NCI-H526 treated with DMSO at 0.1 percent for 48 hours (cell line): ENCODE measurements around the gene RREB1.

Experiments
- DNase-seq: peaks from one replicate; lab custom pipeline; 2025; lab: John Stamatoyannopoulos, UW

Gene RREB1

DNA sequence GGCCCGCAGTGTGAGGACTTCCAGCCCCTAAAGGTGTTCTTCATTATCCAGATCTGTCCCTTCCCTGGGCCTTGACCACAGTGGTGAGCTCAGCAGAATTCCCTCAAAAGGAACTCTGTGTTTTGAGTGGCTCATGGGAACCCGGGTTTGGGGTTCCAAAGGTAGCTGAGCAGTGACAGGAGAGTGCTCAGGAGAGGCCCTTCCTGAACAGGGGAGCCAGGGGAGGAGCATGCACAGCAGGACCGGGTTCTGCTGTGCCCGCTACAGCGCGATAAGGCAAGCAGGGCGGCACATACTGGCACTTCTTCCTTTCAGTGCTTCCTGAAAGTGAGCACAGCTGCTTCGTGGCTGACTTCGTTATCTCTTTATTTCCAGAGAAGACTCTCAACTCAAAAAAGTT is 117.0 kb downstream of the RREB1 start:
- no peak for DNase-seq

GRCh38 chr6:7228662-7229375 is 121.1 kb downstream of the RREB1 start:
- DNase-seq, result no peak

GRCh38 chr6:7229376-7230326 is 121.9 kb downstream of the RREB1 start:
- no peak for DNase-seq

DNA sequence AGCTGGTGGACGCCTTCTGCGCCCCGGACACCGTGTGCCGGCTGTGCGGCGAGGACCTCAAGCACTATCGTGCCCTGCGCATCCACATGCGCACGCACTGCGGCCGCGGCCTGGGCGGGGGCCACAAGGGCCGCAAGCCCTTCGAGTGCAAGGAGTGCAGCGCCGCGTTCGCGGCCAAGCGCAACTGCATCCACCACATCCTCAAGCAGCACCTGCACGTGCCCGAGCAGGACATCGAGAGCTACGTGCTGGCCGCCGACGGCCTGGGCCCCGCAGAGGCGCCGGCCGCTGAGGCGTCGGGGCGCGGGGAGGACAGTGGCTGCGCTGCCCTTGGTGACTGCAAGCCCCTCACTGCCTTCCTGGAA is 122.5 kb downstream of the RREB1 start:
- no peak for DNase-seq

GRCh38 chr6:7230956-7231713 is 123.4 kb downstream of the RREB1 start:
- no peak for DNase-seq

GRCh38 chr6:7232351-7232750 is 124.6 kb downstream of the RREB1 start:
- no peak for DNase-seq

DNA sequence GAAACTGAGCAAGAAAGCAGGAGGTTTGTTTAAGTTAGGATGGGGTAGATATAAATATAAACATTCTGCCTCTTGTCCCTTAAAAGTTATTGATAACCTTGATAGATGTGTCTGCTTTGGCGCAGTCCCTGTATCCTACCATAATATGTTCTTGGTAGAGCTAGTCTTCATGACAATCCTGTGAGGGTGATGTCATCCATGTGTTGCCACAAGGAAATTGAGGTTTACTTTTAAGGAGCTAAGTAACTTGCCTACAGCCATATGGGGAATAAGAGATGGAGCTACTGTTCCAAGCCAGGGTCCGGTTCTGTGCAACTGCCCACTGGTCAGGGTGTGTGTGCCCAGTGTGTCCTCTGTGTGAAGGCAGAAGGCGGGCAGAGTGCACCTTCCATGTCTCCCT is 126.8 kb downstream of the RREB1 start:
- DNase-seq, result no peak

DNA sequence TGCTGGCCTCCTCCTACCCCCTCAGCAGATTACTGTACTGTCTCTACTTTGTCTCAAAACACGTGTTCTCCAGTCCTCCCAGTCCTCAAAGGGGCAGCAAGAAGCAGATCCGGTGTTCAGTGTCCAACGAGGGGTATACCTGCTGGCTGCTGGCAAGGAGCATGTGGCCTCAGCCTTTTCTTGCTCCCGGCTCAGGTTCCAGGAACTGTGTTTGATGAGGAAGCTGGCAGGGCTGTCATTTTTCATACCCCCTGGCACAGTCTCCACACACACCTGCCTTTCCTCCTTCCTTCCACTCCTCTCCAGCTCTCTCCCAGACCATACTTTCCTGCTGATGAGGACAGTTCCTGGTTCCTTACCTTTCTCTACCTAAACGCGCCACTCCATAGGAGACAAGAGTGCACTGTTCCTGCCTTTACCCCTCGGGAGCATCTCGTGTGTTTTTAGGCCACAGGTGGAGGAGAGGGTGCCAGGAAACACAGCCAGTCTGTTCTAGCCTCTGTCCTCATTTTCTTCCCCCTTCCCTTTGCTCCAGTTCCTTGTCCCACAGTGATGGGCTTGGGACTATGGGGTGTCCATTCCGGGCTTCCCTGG is 128.0 kb downstream of the RREB1 start:
- DNase-seq, result no peak

DNA sequence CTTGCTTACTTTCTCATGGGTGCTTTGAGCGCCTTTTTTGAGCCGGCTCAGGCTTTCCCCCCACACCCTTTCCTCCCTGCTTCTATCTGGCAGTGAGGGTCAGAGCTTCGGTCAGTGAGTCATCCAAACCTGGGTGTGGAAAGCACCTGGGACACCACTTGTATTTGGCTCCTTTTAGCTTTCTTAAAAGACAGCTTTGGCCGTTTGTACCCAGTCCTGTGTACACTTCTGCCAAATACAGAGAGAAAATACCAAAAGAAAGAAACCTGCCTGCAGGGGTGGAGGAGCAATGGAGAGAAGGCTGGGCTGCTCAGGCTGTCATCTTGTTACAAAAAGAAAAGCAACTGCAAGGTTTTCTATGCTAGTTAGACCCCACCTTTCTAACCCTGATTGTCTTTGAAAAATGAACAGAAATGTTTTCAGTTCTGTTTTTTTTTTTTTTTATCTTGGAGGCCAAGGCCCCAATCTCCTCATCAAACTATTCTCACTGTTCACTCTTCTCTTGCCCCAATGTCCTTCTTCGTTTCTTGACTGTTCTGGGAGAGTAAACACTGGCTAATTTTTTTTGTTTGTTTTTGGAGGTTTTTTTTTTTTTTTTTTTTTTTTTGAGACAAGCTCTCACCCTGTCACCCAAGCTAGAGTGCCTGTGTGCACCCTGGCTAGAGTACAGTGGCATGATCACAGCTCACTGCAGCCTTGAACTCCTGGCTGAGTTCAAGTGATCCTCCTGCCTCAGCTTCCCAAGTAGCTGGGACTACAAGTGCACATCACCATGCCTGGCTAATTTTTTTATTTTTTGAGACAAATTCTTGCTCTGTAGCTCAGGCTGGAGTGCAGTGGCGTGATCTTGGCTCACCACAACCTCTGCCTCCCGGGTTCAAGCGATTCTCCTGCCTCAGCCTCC is 128.8 kb downstream of the RREB1 start:
- no peak for DNase-seq

GRCh38 chr6:7237653-7238188 is 130.0 kb downstream of the RREB1 start:
- no peak for DNase-seq

- no peak for DNase-seq
Measured at GRCh38 chr6:7238526-7238899, 130.8 kb downstream of the RREB1 start.

DNA sequence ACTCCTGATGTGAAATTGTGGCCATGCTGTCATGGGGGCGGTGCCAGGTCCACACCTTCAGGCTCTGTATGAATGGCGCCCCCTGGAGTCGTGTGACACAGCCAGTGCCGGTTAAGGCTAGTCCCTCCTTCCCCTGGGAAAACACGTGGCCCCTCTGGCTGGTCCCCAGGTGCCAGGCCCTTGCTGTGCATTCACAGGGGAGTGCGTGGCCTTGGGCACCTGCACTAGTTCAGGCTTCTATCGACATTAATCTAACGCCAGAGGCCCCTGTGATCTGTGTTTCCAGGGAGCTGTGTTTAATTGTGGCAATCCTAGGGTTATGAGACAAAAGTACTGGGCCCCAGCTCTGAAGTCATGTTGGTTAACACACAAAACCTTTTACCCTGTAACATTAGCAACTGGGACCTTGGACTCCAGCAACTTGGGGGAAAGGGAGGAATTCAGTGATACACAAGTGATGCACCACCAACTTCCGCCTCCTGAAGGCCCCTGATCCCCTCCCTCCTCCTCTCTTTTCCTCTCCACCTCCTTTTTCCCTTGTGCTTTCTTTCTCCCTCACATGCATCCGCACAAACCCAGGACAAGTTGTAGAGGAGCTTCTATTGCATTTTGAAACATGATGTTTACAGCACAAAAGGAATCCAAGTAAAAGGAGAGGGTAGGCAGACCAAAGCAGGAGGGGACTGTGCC is 131.3 kb downstream of the RREB1 start:
- peak; percentile 87 for DNase-seq

DNA sequence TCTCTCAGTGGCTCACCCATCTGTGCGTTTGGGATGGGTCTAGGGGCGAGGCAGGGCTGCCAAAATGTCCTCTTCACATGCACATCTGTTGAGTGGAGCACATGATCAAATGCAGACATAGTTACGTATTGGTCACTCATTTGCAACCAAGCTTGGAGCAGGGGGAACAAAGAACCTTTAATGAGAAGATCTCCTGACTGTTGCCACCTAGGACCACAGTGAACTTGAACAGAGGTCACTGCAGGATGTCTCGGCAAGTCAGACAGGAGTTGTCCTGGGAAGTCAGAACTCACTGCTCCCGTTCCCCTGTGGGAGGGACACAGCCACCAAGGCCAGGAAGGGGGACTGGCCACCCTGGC is 131.8 kb downstream of the RREB1 start:
- no peak for DNase-seq

DNA sequence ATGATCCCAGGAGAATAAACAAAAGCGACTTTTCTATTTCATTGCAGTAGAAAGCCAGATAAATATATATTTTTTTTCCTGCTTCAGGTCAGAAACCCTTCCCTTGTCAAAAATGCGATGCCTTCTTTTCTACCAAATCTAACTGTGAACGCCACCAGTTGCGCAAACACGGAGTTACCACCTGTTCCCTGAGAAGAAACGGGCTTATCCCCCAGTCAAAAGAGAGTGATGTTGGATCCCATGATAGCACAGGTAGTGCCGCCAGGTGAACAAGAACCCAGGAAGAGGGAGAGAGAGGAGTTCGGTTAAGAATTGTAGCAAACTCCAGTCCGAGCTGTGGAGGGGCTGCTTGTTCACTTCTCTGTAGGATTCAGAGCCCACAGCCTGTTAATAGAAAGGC is 132.6 kb downstream of the RREB1 start:
- no peak for DNase-seq

- no peak for DNase-seq
Measured at GRCh38 chr6:7241160-7241559, 133.4 kb downstream of the RREB1 start.

GRCh38 chr6:7241709-7242645 is 134.2 kb downstream of the RREB1 start:
- DNase-seq, result peak; percentile 66

GRCh38 chr6:7242835-7243178 is 135.0 kb downstream of the RREB1 start:
- no peak for DNase-seq

- peak; percentile 57 for DNase-seq
Measured at GRCh38 chr6:7243179-7243981, 135.6 kb downstream of the RREB1 start.
